GM12878 (cell line): ENCODE results near the gene NEBL. TPM values are rescaled to one million over a fixed set of nuclear protein-coding genes. Genes with fewer than 3 reads are reported as not detected.

Experiments
- ATAC-seq: fragments of 200-7000 bp; cut with Tn5 transposase; 3 replicates; pipeline ENCODE4 v1.9.1; 2020; ENCODE audit warnings: mild to moderate bottlenecking, moderate library complexity
- BruUV-seq: library from RNA; stranded (reverse); fragments of 400-500 nt; replicated peaks from 2 replicates; lab custom pipeline; 2021; lab: Mats Ljungman, UMichigan
- CTCF ChIA-PET: fragments of 300-600 bp; sonication (Branson Sonifier 250); formaldehyde crosslinking; extraction: SDS; loops from one replicate; lab custom pipeline; 2021; ENCODE audit warnings: inconsistent platforms; lab: Yijun Ruan, JAX
- POLR2A ChIA-PET: fragments of 350-600 bp; formaldehyde crosslinking; extraction: SDS; loops from one replicate; lab custom pipeline; 2021; ENCODE audit warnings: inconsistent platforms; lab: Charles Lee
- RAD21 ChIA-PET: fragments of 300-600 bp; sonication (Branson Sonifier 250); formaldehyde crosslinking; loops from one replicate; lab custom pipeline; 2023; ENCODE audit warnings: antibody characterized with exemption; ENCODE audit not compliant: unreplicated experiment; lab: Charles Lee
- SMC1A ChIA-PET: fragments of 300-600 bp; sonication (Branson Sonifier 250); formaldehyde crosslinking; loops from one replicate; lab custom pipeline; 2023; ENCODE audit not compliant: unreplicated experiment, uncharacterized antibody; lab: Charles Lee
- DNase-seq: peaks from one replicate; pipeline ENCODE4 v3.0.0-alpha.2; 2011; ENCODE audit warnings: low read depth, low spot score
- FAIRE-seq: peaks from 3 replicates; lab custom pipeline; 2011; peaks lifted over from hg19 to GRCh38; lab: Jason Lieb, UNC
- H2AFZ ChIP-seq: 2 replicates; pipeline ENCODE4 v1.6.0; 2011; ENCODE audit warnings: low read depth, low read length, control low read depth; ENCODE audit not compliant: control insufficient read depth
- H3K27ac ChIP-seq: 2 replicates; pipeline ENCODE4 v1.5.1; 2011; ENCODE audit warnings: control low read depth; ENCODE audit not compliant: control insufficient read depth, insufficient read depth
- H3K27me3 ChIP-seq, 2 experiments: replicated peaks in 1 of 2; 2 replicates each; pipeline versions ENCODE4 v1.6.0 to v1.6.1; 2011; ENCODE audit warnings: low read length in 1 of 2; ENCODE audit not compliant: control insufficient read depth in 2 of 2, insufficient read depth in 2 of 2
- H3K36me3 ChIP-seq, 2 experiments: 2 replicates each; pipeline ENCODE4 v1.5.1; 2011; ENCODE audit warnings: low read length in 1 of 2; ENCODE audit not compliant: control insufficient read depth in 2 of 2, insufficient read depth in 2 of 2
- H3K4me1 ChIP-seq: 2 replicates; pipeline ENCODE4 v1.6.1; 2011; ENCODE audit warnings: mild to moderate bottlenecking, low read length, moderate library complexity, mixed read lengths; ENCODE audit not compliant: control insufficient read depth, insufficient read depth
- H3K4me2 ChIP-seq: 2 replicates; pipeline ENCODE4 v1.6.0; 2011; ENCODE audit warnings: control low read depth; ENCODE audit not compliant: control insufficient read depth, insufficient read depth
- H3K4me3 ChIP-seq: fragments of 200-600 bp; sonication (generic); 2 replicates; pipeline ENCODE4 v1.5.1; 2016
- H3K79me2 ChIP-seq: 2 replicates; pipeline ENCODE4 v1.6.0; 2011; ENCODE audit warnings: low read length; ENCODE audit not compliant: control insufficient read depth, insufficient read depth
- H3K9ac ChIP-seq: 2 replicates; pipeline ENCODE4 v1.8.0; 2011; ENCODE audit warnings: low read length, control low read depth, mixed read lengths; ENCODE audit not compliant: control insufficient read depth, insufficient read depth
- H3K9me3 ChIP-seq: replicated peaks from 3 replicates; pipeline ENCODE4 v1.5.1; 2011; ENCODE audit warnings: mild to moderate bottlenecking, low read length; ENCODE audit not compliant: control insufficient read depth, insufficient read depth
- H4K20me1 ChIP-seq: 2 replicates; pipeline ENCODE4 v1.6.0; 2011; ENCODE audit not compliant: control insufficient read depth, insufficient read depth
- CBX3 ChIP-seq: fragments of 200-600 bp; sonication (generic); IDR thresholded peaks from 2 replicates; pipeline ENCODE4 v1.6.1; 2016; ENCODE audit warnings: low read depth, borderline replicate concordance
- JUNB ChIP-seq: IDR thresholded peaks from 2 replicates; pipeline ENCODE4 v1.6.1; 2016; ENCODE audit warnings: antibody characterized with exemption, mild to moderate bottlenecking
- RCOR1 ChIP-seq: conservative IDR thresholded peaks from 2 replicates; pipeline ENCODE4 v1.6.1; 2012; ENCODE audit warnings: low read depth, low read length, improper control_type of control experiment
- SPI1 ChIP-seq: IDR thresholded peaks from 2 replicates; pipeline ENCODE4 v1.6.1; 2011; ENCODE audit warnings: low read depth, mild to moderate bottlenecking, low read length, moderate library complexity, borderline replicate concordance; ENCODE audit not compliant: insufficient read depth
- WRNIP1 ChIP-seq: IDR thresholded peaks from 2 replicates; pipeline ENCODE4 v1.6.1; 2011; ENCODE audit warnings: low read depth, low read length, improper control_type of control experiment, borderline replicate concordance
- ZNF274 ChIP-seq: IDR thresholded peaks from one replicate; pipeline ENCODE4 v1.8.0; 2011; ENCODE audit not compliant: insufficient read length, insufficient read depth
- ZNF622 ChIP-seq: fragments of 450-650 bp; IDR thresholded peaks from 2 replicates; pipeline ENCODE4 v1.6.1; 2017; ENCODE audit warnings: mild to moderate bottlenecking, inconsistent platforms
- WGBS: methylation state at CpG from one replicate; pipeline ENCODE4 v1.1.6; 2016; ENCODE audit warnings: low lambda C conversion rate; ENCODE audit not compliant: insufficient replicate concordance, insufficient coverage; ENCODE audit errors: missing lambda C conversion rate; 5-methylcytosine and 5-hydroxymethylcytosine counted together
- in situ Hi-C: fragments of 300-500 bp; cut with MboI; formaldehyde crosslinking; loops from 9 replicates; pipeline ENCODE4 v1.14.3; 2018; ENCODE audit warnings: mixed read lengths
- intact Hi-C: fragments of 100-400 bp; cut with micrococcal nuclease; formaldehyde crosslinking; loops from one replicate; pipeline ENCODE4 v1.14.2; 2022; ENCODE audit not compliant: unreplicated experiment
- polyA plus RNA-seq, 11 experiments: library from polyadenylated mRNA; depleted of rRNA in 4 of 11; unstranded in 6 of 11; stranded (reverse) in 5 of 11; fragments of >200 nt; fragmentation: Nextera tagmentation in 4 of 11; fragmentation: Illumina TruSeq in 1 of 11; extraction: Ambion mirVana in 4 of 11; extraction: Trizol in 1 of 11; gene quantifications; 1 replicate in 1 of 11; 2 replicates in 10 of 11; pipeline versions ENCODE4 v1.2.1 to v1.2.3, GENCODE V29; 2011 to 2016; ENCODE audit warnings: inconsistent platforms in 2 of 11, missing spikeins in 2 of 11, low read depth in 1 of 11
- total RNA-seq, 4 experiments: library from RNA; depleted of rRNA in 3 of 4; stranded (reverse); fragments of >200 nt in 3 of 4; fragmentation: Illumina TruSeq in 1 of 4; extraction: Trizol in 1 of 4; gene quantifications; 2 replicates each; pipeline versions ENCODE4 v1.2.1 to v1.2.3, GENCODE V29; 2013 to 2021
- TF ChIP-seq, protein P1 (sequence below): IDR thresholded peaks from 2 replicates; pipeline ENCODE4 v1.6.1; 2012; ENCODE audit warnings: low read depth, low read length, improper control_type of control experiment
- TF ChIP-seq, protein P2 (sequence below): IDR thresholded peaks from 2 replicates; pipeline ENCODE4 v1.6.1; 2011; ENCODE audit warnings: low read depth, mild to moderate bottlenecking, low read length, moderate library complexity, borderline replicate concordance; ENCODE audit errors: extremely low read depth
- TF ChIP-seq, protein P3 (sequence below): fragments of 450-650 bp; IDR thresholded peaks from 2 replicates; pipeline ENCODE4 v1.6.1; 2017; ENCODE audit warnings: mild to moderate bottlenecking, moderate library complexity

NEBL gene
- total and polyA plus RNA-seq, 10 of the 15 experiments (the other 5 are each of a cell fraction or from before 2014, with no cell fraction given) = 0.04 to 0.56 (median 0.11) TPM; not detected in 6

DNA sequence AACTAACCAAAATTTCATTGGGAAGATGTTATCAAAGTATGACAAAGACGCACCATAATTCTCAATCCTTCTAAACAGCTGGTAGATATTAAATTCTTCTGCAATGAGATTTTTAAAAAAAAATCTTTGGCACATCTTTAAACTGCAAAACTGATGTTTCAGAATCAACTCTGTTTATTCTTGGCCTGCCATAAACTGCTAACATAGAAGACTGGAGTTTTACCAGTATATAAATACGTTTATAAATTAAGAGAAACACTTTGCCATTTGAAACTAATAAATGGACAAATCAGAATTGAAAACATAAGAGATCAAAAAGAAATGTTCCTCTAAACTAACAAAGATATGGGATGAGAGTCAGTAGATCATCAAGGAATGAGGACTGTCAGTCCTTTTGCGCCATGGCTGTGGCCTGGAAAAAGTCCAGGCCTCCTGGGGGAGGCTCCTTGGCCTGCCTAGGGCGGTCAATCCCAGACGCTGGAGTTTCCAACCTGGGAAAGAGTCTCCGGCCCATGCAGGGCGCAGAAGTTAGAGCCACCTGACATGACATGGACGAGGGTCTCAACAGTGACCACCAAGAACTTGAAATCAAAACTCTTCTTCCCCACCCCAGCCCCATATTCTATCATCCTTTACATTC, 34.2 kb upstream of the NEBL start:
- Histone ChIP-seq H3K27ac (no peak overlapping the region), H4K20me1 (no peaks in the 10 kb centered on the region), H3K9me3 (no peaks in the 10 kb centered on the region; the same call in 2 of the 3 replicates), H3K79me2 (no peaks in the 10 kb centered on the region), H2AFZ (no peak overlapping the region), H3K4me2 (no peak overlapping the region), H3K27me3 (no peaks in the 10 kb centered on the region), H3K4me3 (no peak overlapping the region), H3K4me1 (no peaks in the 10 kb centered on the region), H3K36me3 (no peaks in the 10 kb centered on the region), H3K9ac (no peak overlapping the region)
- in situ Hi-C loops = no loop called here
- TF ChIP-seq, protein P1, sequence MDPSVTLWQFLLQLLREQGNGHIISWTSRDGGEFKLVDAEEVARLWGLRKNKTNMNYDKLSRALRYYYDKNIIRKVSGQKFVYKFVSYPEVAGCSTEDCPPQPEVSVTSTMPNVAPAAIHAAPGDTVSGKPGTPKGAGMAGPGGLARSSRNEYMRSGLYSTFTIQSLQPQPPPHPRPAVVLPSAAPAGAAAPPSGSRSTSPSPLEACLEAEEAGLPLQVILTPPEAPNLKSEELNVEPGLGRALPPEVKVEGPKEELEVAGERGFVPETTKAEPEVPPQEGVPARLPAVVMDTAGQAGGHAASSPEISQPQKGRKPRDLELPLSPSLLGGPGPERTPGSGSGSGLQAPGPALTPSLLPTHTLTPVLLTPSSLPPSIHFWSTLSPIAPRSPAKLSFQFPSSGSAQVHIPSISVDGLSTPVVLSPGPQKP = no peak
- TF ChIP-seq WRNIP1 = no peak
- TF ChIP-seq CBX3 = no peak
- TF ChIP-seq ZNF274 = no peak
- TF ChIP-seq, protein P2, sequence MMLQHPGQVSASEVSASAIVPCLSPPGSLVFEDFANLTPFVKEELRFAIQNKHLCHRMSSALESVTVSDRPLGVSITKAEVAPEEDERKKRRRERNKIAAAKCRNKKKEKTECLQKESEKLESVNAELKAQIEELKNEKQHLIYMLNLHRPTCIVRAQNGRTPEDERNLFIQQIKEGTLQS = no peak
- no peak for TF ChIP-seq ZNF622
- TF ChIP-seq JUNB = no peak
- TF ChIP-seq RCOR1 = no peak
- no peak for TF ChIP-seq SPI1
- TF ChIP-seq, protein P3, sequence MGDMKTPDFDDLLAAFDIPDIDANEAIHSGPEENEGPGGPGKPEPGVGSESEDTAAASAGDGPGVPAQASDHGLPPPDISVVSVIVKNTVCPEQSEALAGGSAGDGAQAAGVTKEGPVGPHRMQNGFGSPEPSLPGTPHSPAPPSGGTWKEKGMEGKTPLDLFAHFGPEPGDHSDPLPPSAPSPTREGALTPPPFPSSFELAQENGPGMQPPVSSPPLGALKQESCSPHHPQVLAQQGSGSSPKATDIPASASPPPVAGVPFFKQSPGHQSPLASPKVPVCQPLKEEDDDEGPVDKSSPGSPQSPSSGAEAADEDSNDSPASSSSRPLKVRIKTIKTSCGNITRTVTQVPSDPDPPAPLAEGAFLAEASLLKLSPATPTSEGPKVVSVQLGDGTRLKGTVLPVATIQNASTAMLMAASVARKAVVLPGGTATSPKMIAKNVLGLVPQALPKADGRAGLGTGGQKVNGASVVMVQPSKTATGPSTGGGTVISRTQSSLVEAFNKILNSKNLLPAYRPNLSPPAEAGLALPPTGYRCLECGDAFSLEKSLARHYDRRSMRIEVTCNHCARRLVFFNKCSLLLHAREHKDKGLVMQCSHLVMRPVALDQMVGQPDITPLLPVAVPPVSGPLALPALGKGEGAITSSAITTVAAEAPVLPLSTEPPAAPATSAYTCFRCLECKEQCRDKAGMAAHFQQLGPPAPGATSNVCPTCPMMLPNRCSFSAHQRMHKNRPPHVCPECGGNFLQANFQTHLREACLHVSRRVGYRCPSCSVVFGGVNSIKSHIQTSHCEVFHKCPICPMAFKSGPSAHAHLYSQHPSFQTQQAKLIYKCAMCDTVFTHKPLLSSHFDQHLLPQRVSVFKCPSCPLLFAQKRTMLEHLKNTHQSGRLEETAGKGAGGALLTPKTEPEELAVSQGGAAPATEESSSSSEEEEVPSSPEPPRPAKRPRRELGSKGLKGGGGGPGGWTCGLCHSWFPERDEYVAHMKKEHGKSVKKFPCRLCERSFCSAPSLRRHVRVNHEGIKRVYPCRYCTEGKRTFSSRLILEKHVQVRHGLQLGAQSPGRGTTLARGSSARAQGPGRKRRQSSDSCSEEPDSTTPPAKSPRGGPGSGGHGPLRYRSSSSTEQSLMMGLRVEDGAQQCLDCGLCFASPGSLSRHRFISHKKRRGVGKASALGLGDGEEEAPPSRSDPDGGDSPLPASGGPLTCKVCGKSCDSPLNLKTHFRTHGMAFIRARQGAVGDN = no peak
- BruUV-seq = no TSS peak
- CTCF ChIA-PET = no interaction called here
- FAIRE-seq (no peak), DNase-seq (no peak), ATAC-seq (no peak)
- SMC1A ChIA-PET = no interaction called here
- intact Hi-C loops = no loop called here
- RAD21 ChIA-PET = no interaction called here
- 24% methylated on average over 8 of the region's 8 CpGs for WGBS
- POLR2A ChIA-PET = no interaction called here
